Epithelial cell of esophagus (primary cell): ENCODE data around the gene CLEC16A.

Source experiments
- DNase-seq: peaks from one replicate; pipeline ENCODE4 v3.0.0; 2010; ENCODE audit warnings: low read depth
- H3K4me3 ChIP-seq: 2 replicates; pipeline ENCODE4 v1.5.1; 2011; ENCODE audit warnings: mild to moderate bottlenecking, low read length, control low read depth
- CTCF ChIP-seq: IDR thresholded peaks from 2 replicates; pipeline ENCODE4 v1.5.1; 2011; ENCODE audit warnings: low read depth, mild to moderate bottlenecking, low read length, control low read depth, inconsistent platforms; ENCODE audit not compliant: insufficient read depth; ENCODE audit errors: missing control alignments

Gene CLEC16A

GRCh38 chr16:11157143-11157542 is 212.8 kb downstream of the CLEC16A start:
- no peak overlapping the region for H3K4me3 ChIP-seq
- no peak for TF ChIP-seq CTCF
- no peak for DNase-seq

- no peak overlapping the region for H3K4me3 ChIP-seq
- TF ChIP-seq CTCF = no peak
Measured at GRCh38 chr16:11158018-11158417, 213.7 kb downstream of the CLEC16A start.

GRCh38 chr16:11159282-11159681 is 214.9 kb downstream of the CLEC16A start:
- TF ChIP-seq CTCF = no peak
- no peak for DNase-seq
- H3K4me3 ChIP-seq = no peak overlapping the region

More at GRCh38 chr16:11158018-11158417, 213.7 kb downstream of the CLEC16A start:
- no peak for DNase-seq

- no peak for TF ChIP-seq CTCF
- no peak for DNase-seq
- no peak overlapping the region for H3K4me3 ChIP-seq
Measured at GRCh38 chr16:11160676-11161115, 216.3 kb downstream of the CLEC16A start.

GRCh38 chr16:11161439-11161838 is 217.1 kb downstream of the CLEC16A start:
- DNase-seq = no peak
- TF ChIP-seq CTCF = no peak
- no peak overlapping the region for H3K4me3 ChIP-seq

GRCh38 chr16:11161974-11162373 is 217.6 kb downstream of the CLEC16A start:
- no peak overlapping the region for H3K4me3 ChIP-seq
- TF ChIP-seq CTCF = no peak
- no peak for DNase-seq

GRCh38 chr16:11162586-11163268 is 218.4 kb downstream of the CLEC16A start:
- no peak for TF ChIP-seq CTCF
- no peak overlapping the region for H3K4me3 ChIP-seq
- no peak for DNase-seq
